ENCODE data around the gene COMP.
A peak's percentile ranks its signal among the peaks of the same experiment; 100 is the strongest.

Gene COMP

GRCh38 chr19:18782559-18783225 is 8.4 kb downstream of the COMP start:
- DNase-seq, result no peak

- no peak for DNase-seq
Measured at GRCh38 chr19:18781885-18782527, 9.1 kb downstream of the COMP start.

- no peak for DNase-seq
Measured at GRCh38 chr19:18781047-18781600, 10.0 kb downstream of the COMP start.

- no peak for DNase-seq
Measured at GRCh38 chr19:18780631-18781030, 10.5 kb downstream of the COMP start.

- DNase-seq, result no peak
Measured at GRCh38 chr19:18780081-18780480, 11.0 kb downstream of the COMP start.

- no peak for DNase-seq
Measured at GRCh38 chr19:18778826-18779495, 12.1 kb downstream of the COMP start.

GRCh38 chr19:18778076-18778389 is 13.1 kb downstream of the COMP start:
- no peak for DNase-seq

- DNase-seq, result no peak
Measured at GRCh38 chr19:18777301-18778075, 13.6 kb downstream of the COMP start.

- DNase-seq, result peak in 1 of 2 experiments; percentile 31
Measured at GRCh38 chr19:18776736-18777135, 14.4 kb downstream of the COMP start.

- no peak for DNase-seq
Measured at GRCh38 chr19:18776288-18776594, 14.9 kb downstream of the COMP start.

GRCh38 chr19:18775586-18776287 is 15.4 kb downstream of the COMP start:
- DNase-seq, result no peak

GRCh38 chr19:18774782-18775444 is 16.2 kb downstream of the COMP start:
- no peak for DNase-seq

- no peak for DNase-seq
Measured at GRCh38 chr19:18774107-18774506, 17.0 kb downstream of the COMP start.

- DNase-seq, result no peak
Measured at GRCh38 chr19:18773682-18774081, 17.4 kb downstream of the COMP start.

GRCh38 chr19:18772620-18773587 is 18.2 kb downstream of the COMP start:
- no peak for DNase-seq

- no peak for DNase-seq
Measured at GRCh38 chr19:18771328-18772242, 19.5 kb downstream of the COMP start.

GRCh38 chr19:18770663-18771327 is 20.3 kb downstream of the COMP start:
- no peak for DNase-seq

GRCh38 chr19:18769989-18770528 is 21.0 kb downstream of the COMP start:
- DNase-seq, result no peak

Data from activated T-cell treated with anti-CD3 and anti-CD28 coated beads, Interleukin-2, amount 50 U/mL, for 48 hours (primary cell).